HEK293T (cell line): Measurements from ENCODE around the gene TMEM218.

Experiments used
- CTCF ChIA-PET: fragments of 350-600 bp; formaldehyde crosslinking; extraction: SDS; loops from one replicate; lab custom pipeline; 2021; ENCODE audit warnings: antibody characterized with exemption, inconsistent platforms; lab: Yijun Ruan, JAX
- POLR2A ChIA-PET: fragments of 350-600 bp; formaldehyde crosslinking; extraction: SDS; loops from one replicate; lab custom pipeline; 2020; ENCODE audit warnings: antibody characterized with exemption, inconsistent platforms; lab: Yijun Ruan, JAX
- DNase-seq: peaks from one replicate; pipeline ENCODE4 v3.0.0; 2012; ENCODE audit warnings: mixed read lengths; ENCODE audit errors: extremely low spot score
- ARNT ChIP-seq: fragments of 450-650 bp; IDR thresholded peaks from 2 replicates; pipeline ENCODE4 v1.6.1; 2017; ENCODE audit warnings: mild to moderate bottlenecking
- BHLHE40 ChIP-seq: fragments of 450-650 bp; IDR thresholded peaks from 2 replicates; pipeline ENCODE4 v1.6.1; 2016; ENCODE audit warnings: mild to moderate bottlenecking, moderate library complexity, borderline replicate concordance
- CTBP1 ChIP-seq: fragments of 450-650 bp; IDR thresholded peaks from 2 replicates; pipeline ENCODE4 v1.6.1; 2016; ENCODE audit warnings: borderline replicate concordance
- ELF4 ChIP-seq: fragments of 450-650 bp; IDR thresholded peaks from 2 replicates; pipeline ENCODE4 v1.6.1; 2017; ENCODE audit warnings: antibody characterized with exemption
- FOXA1 ChIP-seq: fragments of 450-650 bp; IDR thresholded peaks from 2 replicates; pipeline ENCODE4 v1.6.1; 2016; ENCODE audit warnings: mild to moderate bottlenecking
- FOXK2 ChIP-seq: fragments of 450-650 bp; IDR thresholded peaks from 2 replicates; pipeline ENCODE4 v1.6.1; 2016; ENCODE audit warnings: mild to moderate bottlenecking
- FOXM1 ChIP-seq: fragments of 450-650 bp; IDR thresholded peaks from 2 replicates; pipeline ENCODE4 v1.6.1; 2017; ENCODE audit warnings: mild to moderate bottlenecking, borderline replicate concordance
- HDGF ChIP-seq: fragments of 450-650 bp; IDR thresholded peaks from 2 replicates; pipeline ENCODE4 v1.6.1; 2017; ENCODE audit warnings: antibody characterized with exemption, borderline replicate concordance
- L3MBTL2 ChIP-seq: fragments of 450-650 bp; conservative IDR thresholded peaks from 2 replicates; pipeline ENCODE4 v1.6.1; 2016; ENCODE audit warnings: mild to moderate bottlenecking
- LEF1 ChIP-seq: fragments of 450-650 bp; IDR thresholded peaks from 2 replicates; pipeline ENCODE4 v1.6.1; 2017; ENCODE audit warnings: mild to moderate bottlenecking, borderline replicate concordance
- NFRKB ChIP-seq: fragments of 450-650 bp; IDR thresholded peaks from 2 replicates; pipeline ENCODE4 v1.6.1; 2016; ENCODE audit warnings: mild to moderate bottlenecking, moderate library complexity
- SP1 ChIP-seq: fragments of 450-650 bp; IDR thresholded peaks from 2 replicates; pipeline ENCODE4 v1.6.1; 2017
- SUZ12 ChIP-seq: fragments of 450-650 bp; IDR thresholded peaks from 2 replicates; pipeline ENCODE4 v1.6.1; 2016; ENCODE audit warnings: mild to moderate bottlenecking
- TARDBP ChIP-seq: fragments of 450-650 bp; IDR thresholded peaks from 2 replicates; pipeline ENCODE4 v1.6.1; 2016
- ZNF384 ChIP-seq: fragments of 450-650 bp; IDR thresholded peaks from 2 replicates; pipeline ENCODE4 v1.6.1; 2016
- TF ChIP-seq, protein P1 (sequence below): fragments of 450-650 bp; IDR thresholded peaks from 2 replicates; pipeline ENCODE4 v1.6.1; 2016

Gene TMEM218

DNA sequence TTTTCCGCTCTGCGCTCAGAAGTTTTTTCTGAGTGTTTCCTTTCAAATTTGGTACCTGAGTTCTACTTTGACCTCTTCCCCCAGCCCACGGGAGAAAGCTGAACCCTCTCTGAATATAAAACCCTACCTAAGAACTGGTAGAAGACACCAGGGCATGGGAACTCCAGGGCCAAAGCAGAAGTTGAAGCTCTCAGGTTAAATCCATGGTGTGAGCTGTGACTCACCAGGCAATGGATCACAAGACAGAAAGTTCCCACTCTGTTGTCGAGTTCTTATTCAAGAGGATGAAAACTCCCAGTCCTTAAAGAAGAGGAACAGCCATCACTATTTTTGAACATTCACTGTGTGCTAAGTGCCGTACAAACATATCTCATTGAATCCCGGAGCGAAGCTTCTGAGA, 8.9 kb downstream of the TMEM218 start:
- TF ChIP-seq, protein P1, sequence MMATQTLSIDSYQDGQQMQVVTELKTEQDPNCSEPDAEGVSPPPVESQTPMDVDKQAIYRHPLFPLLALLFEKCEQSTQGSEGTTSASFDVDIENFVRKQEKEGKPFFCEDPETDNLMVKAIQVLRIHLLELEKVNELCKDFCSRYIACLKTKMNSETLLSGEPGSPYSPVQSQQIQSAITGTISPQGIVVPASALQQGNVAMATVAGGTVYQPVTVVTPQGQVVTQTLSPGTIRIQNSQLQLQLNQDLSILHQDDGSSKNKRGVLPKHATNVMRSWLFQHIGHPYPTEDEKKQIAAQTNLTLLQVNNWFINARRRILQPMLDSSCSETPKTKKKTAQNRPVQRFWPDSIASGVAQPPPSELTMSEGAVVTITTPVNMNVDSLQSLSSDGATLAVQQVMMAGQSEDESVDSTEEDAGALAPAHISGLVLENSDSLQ = no peak
- TF ChIP-seq SUZ12 = no peak
- no peak for TF ChIP-seq SP1
- TF ChIP-seq ZNF384 = no peak
- TF ChIP-seq ARNT = no peak
- TF ChIP-seq CTBP1 = no peak
- no peak for TF ChIP-seq LEF1
- no peak for TF ChIP-seq FOXA1
- TF ChIP-seq HDGF = no peak
- no peak for TF ChIP-seq ELF4
- TF ChIP-seq L3MBTL2 = no peak
- TF ChIP-seq TARDBP = no peak
- no peak for TF ChIP-seq NFRKB
- no peak for TF ChIP-seq FOXK2
- TF ChIP-seq BHLHE40 = no peak
- TF ChIP-seq FOXM1 = no peak
- DNase-seq = no peak
- POLR2A ChIA-PET = interaction anchor here (1.9 to 2.0 kb wide), 2 partner anchors 9 to 12 kb away, joined by 5 to 9 read pairs; partner anchors contain the start of gene TMEM218
- CTCF ChIA-PET = interaction anchor here (1.0 kb wide), 1 partner anchor 12 kb away, joined by 3 read pairs; no protein-coding TSS in a partner anchor

DNA sequence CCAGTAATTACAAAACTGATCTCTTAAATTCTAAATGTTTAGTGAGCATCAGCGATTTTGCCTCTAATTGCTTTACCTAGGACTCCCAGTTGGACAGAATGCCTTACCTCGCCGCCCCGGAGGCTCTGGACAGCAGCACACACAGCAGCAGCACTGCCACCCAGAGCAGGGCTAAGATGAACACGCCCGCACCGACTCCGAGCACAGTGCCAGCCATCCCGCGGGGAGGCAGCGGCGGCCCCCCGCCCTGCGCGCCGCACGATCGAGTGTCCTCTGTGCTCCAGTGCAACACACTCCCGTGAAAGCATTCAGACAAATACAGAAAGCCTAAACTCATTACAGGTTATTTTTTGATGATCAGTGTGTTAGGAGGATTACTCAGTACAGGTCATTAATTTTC, 9.4 kb downstream of the TMEM218 start:
- ChIA-PET CTCF (interaction anchor here (1.0 kb wide), 1 partner anchor 11 kb away, joined by 3 read pairs; no protein-coding TSS in a partner anchor), POLR2A (interaction anchor here (2.0 kb wide), 1 partner anchor 9 kb away, joined by 9 read pairs; the partner anchor contains the start of gene TMEM218)
- TF ChIP-seq HDGF (no peak), SUZ12 (no peak), BHLHE40 (no peak), TARDBP (no peak), FOXK2 (no peak), ARNT (no peak), ZNF384 (no peak), NFRKB (no peak), L3MBTL2 (no peak)
- TF ChIP-seq, protein P1 = no peak
- DNase-seq = no peak

DNA sequence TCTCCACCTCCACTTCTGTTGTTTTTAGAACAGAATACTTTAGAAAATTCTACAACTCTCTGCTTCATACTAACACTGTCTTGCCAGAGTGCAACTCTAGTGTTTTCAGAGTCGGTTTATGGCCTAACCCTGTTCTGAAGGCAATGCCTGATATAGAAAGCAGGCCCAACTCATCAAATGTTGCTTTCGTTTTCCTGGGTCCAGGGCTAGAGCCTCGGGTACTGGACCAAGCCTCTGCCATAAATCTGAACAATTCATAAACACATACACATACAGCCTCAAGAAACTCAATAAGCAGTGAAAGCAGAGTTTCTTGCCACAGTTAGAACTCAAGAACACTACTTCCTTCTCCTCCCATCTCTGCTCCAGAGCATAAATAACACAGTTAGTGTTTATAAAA, 9.8 kb downstream of the TMEM218 start:
- no peak for DNase-seq
- POLR2A ChIA-PET = interaction anchor here (2.0 kb wide), 1 partner anchor 10 kb away, joined by 9 read pairs; the partner anchor contains the start of gene TMEM218
- TF ChIP-seq, protein P1 = no peak
- TF ChIP-seq FOXK2 = no peak
- no peak for TF ChIP-seq ZNF384
- TF ChIP-seq ARNT = no peak
- TF ChIP-seq SP1 = no peak
- no peak for TF ChIP-seq HDGF
- TF ChIP-seq BHLHE40 = no peak
- CTCF ChIA-PET = no interaction called here

DNA sequence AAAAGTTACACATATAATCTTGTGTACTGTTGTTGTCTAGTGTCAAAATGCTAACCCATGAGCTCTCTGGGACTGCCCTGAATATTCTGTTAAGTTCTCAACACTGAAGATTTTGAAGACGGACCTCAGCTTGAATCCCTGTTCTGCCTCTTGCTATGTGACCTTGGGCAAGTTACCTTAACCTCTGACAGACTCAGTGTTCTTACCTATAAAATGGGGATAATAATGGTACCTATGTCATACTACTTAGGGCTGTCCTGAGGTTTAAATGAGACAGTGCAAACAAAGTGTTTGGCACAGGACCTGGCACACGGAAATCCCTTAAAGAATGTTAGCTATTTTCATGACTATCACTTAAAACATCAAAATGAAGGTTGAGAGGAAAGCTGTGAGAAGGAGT, 11.3 kb downstream of the TMEM218 start:
- no peak for DNase-seq
- ChIA-PET CTCF (no interaction called here), POLR2A (no interaction called here)
- TF ChIP-seq HDGF (no peak), L3MBTL2 (no peak), ZNF384 (no peak)
- TF ChIP-seq, protein P1 = no peak

DNA sequence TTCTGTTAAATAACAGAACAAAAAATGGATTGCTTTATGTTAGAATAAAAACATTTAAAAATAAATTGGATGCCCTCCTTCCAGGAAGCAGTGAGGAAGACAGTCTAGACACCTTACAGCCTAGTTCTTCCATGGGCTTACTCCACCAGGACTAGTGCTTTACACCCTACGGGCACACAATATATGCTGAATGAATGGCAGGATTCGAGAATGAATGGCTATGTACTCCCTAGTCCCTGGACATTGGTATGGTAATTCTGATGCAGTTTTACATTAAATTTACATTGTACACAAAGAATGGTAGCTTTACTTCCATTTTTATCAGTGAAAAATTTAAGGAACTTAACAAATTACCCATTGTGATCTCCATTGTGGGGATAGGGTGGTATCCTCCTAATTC, 16.7 kb downstream of the TMEM218 start:
- DNase-seq = no peak
- ChIA-PET POLR2A (no interaction called here), CTCF (interaction anchor here (1.0 kb wide), 1 partner anchor 17 kb away, joined by 3 read pairs; the partner anchor contains the start of gene TMEM218)
- TF ChIP-seq HDGF (no peak), BHLHE40 (no peak), FOXA1 (no peak), LEF1 (no peak), NFRKB (no peak), ZNF384 (no peak), FOXM1 (no peak), ARNT (no peak), FOXK2 (no peak), TARDBP (no peak), SUZ12 (no peak), CTBP1 (no peak), SP1 (no peak), L3MBTL2 (no peak), ELF4 (no peak)
- TF ChIP-seq, protein P1 = no peak

DNA sequence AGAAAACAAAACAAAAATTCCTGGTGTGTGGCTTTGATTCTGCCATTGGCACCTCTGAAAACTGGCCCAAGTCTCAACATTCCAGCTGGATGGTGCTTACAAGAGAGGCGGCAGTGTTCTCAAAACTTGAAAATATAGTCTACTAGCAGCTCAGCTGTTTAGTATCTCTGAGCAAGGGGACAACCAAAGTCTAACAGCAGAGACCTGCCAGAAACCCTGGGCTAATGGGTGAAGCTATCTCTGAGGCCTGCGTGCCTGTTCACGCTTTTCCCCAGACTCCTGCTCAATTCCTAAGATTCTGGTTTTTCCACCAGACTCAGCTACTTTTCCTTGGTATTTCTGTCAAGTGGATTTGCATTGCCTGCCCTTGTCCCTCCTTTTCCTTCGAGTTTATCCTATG, 17.9 kb downstream of the TMEM218 start:
- POLR2A ChIA-PET = no interaction called here
- DNase-seq = no peak
- TF ChIP-seq FOXK2 = no peak
- no peak for TF ChIP-seq ARNT
- TF ChIP-seq FOXA1 = no peak
- TF ChIP-seq HDGF = no peak
- TF ChIP-seq, protein P1 = no peak
- no peak for TF ChIP-seq TARDBP
- TF ChIP-seq LEF1 = no peak
- TF ChIP-seq ELF4 = no peak
- no peak for TF ChIP-seq L3MBTL2
- TF ChIP-seq CTBP1 = no peak
- TF ChIP-seq SP1 = no peak
- TF ChIP-seq BHLHE40 = no peak
- no peak for TF ChIP-seq NFRKB
- CTCF ChIA-PET = no interaction called here
